Fibroblast of villous mesenchyme (primary cell): Measurements from ENCODE around the gene RNF40. TPM values are rescaled to one million over a fixed set of nuclear protein-coding genes. Genes with fewer than 3 reads are reported as not detected.

Source experiments
- DNase-seq: peaks from one replicate; pipeline ENCODE4 v3.0.0-alpha.2; 2010; ENCODE audit warnings: low read depth
- H3K4me3 ChIP-seq: 2 replicates; pipeline ENCODE4 v1.5.1; 2011; ENCODE audit warnings: low read depth, mild to moderate bottlenecking, low read length
- CTCF ChIP-seq: IDR thresholded peaks from 2 replicates; pipeline ENCODE4 v1.5.1; 2012; ENCODE audit warnings: low read depth, mild to moderate bottlenecking, low read length; ENCODE audit not compliant: insufficient read depth
- total RNA-seq: library from RNA; depleted of rRNA; stranded (reverse); fragments of >200 nt; gene quantifications from 2 replicates; pipeline ENCODE4 v1.2.3, GENCODE V29; 2012

The RNF40 gene
- total RNA-seq = 68.9 and 88.9 TPM in 2 replicates

- peak within 1 kb of the TSS; percentile 88 for H3K4me3 ChIP-seq
- no peak for TF ChIP-seq CTCF
- DNase-seq = peak; percentile 99
Measured at GRCh38 chr16:30761928-30762902, at the start of gene RNF40, which contains the start of gene CFAP119. TSS of gene RNF40 (plus strand) at chr16:30762322. CDS start at chr16:30762546, 224 bp downstream. TSS of gene CFAP119 (minus strand) at chr16:30762062. CDS start at chr16:30761748, 314 bp downstream.

- DNase-seq = peak; percentile 47
- TF ChIP-seq CTCF = no peak
- no peak overlapping the region for H3K4me3 ChIP-seq
Measured at GRCh38 chr16:30715750-30716445, 46.2 kb upstream of the RNF40 start.

GRCh38 chr16:30720086-30720485, 42.0 kb upstream of the RNF40 start:
- TF ChIP-seq CTCF = no peak
- no peak overlapping the region for H3K4me3 ChIP-seq
- no peak for DNase-seq

GRCh38 chr16:30720694-30721093, 41.4 kb upstream of the RNF40 start:
- TF ChIP-seq CTCF = no peak
- H3K4me3 ChIP-seq = no peak overlapping the region
- DNase-seq = no peak

GRCh38 chr16:30721167-30721566, 41.0 kb upstream of the RNF40 start:
- no peak for TF ChIP-seq CTCF
- no peak for DNase-seq
- no peak overlapping the region for H3K4me3 ChIP-seq

- DNase-seq = no peak
- H3K4me3 ChIP-seq = no peak overlapping the region
- TF ChIP-seq CTCF = no peak
Measured at GRCh38 chr16:30721606-30722005, 40.5 kb upstream of the RNF40 start.
